Gastrocnemius medialis (tissue), 4 donors: ENCODE data around the gene DENND2C.

Experiments used
- CTCF ChIP-seq, 5 experiments: fragments of 450-650 bp in 3 of 5; fragments of 200-600 bp in 2 of 5; sonication (generic) in 2 of 5; IDR thresholded peaks in 4 of 5; conservative IDR thresholded peaks in 1 of 5; 1 replicate in 4 of 5; 2 replicates in 1 of 5; pipeline ENCODE4 v1.5.1; 2016 to 2019; ENCODE audit warnings: antibody characterized with exemption in 5 of 5, mild to moderate bottlenecking in 3 of 5, moderate library complexity in 3 of 5
- POLR2A ChIP-seq, 2 donors: fragments of 450-650 bp; IDR thresholded peaks; one replicate each; pipeline ENCODE4 v1.6.1; 2017; ENCODE audit warnings: antibody characterized with exemption in 2 of 2, mild to moderate bottlenecking in 2 of 2, moderate library complexity in 2 of 2

GRCh38 chr1:114597949-114598348 is 71.9 kb downstream of the DENND2C start:
- no peak for TF ChIP-seq CTCF (IDR thresholded peaks at IDR 0.05 in 4 of 5, conservative IDR thresholded peaks at IDR 0.05 in 1 of 5)
- TF ChIP-seq POLR2A (IDR thresholded peaks at IDR 0.05) = no peak
